Kidney glomerular epithelial cell (primary cell): ENCODE data around the gene INTS11.
"Not testable (repeated sequence)": the region's sequence is repeated elsewhere in the genome, so short reads cannot be mapped to it uniquely, and the experiment has no call there.

Source experiments
- DNase-seq: peaks from one replicate; lab custom pipeline; 2025; lab: John Stamatoyannopoulos, UW

Gene INTS11

GRCh38 chr1:1329304-1330210, 5.1 kb upstream of the INTS11 start:
- no peak for DNase-seq

GRCh38 chr1:1328254-1328653, 3.8 kb upstream of the INTS11 start:
- DNase-seq = no peak

- DNase-seq = no peak
Measured at GRCh38 chr1:1327291-1327690, 2.8 kb upstream of the INTS11 start.

- no peak for DNase-seq
Measured at GRCh38 chr1:1326075-1326605, 1.7 kb upstream of the INTS11 start.

- DNase-seq = no peak
Measured at GRCh38 chr1:1325288-1326074, 1.0 kb upstream of the INTS11 start.

- no peak for DNase-seq
Measured at GRCh38 chr1:1324084-1324523, 356 bp downstream of the INTS11 start.

- no peak for DNase-seq
Measured at GRCh38 chr1:1322952-1323351, 1.5 kb downstream of the INTS11 start.

- no peak for DNase-seq
Measured at GRCh38 chr1:1322418-1322817, 2.0 kb downstream of the INTS11 start.

- DNase-seq = no peak
Measured at GRCh38 chr1:1321477-1321876, 3.0 kb downstream of the INTS11 start.

GRCh38 chr1:1320666-1321448, 3.6 kb downstream of the INTS11 start:
- DNase-seq = no peak

- no peak for DNase-seq
Measured at GRCh38 chr1:1319646-1319941, 4.9 kb downstream of the INTS11 start.

GRCh38 chr1:1318777-1319645, 5.4 kb downstream of the INTS11 start:
- DNase-seq = no peak

- DNase-seq = peak; percentile 91
Measured at GRCh38 chr1:1318131-1318652, 6.3 kb downstream of the INTS11 start.

GRCh38 chr1:1317420-1317819, 7.0 kb downstream of the INTS11 start:
- no peak for DNase-seq

- not testable (repeated sequence) for DNase-seq
Measured at GRCh38 chr1:1316199-1316598, 8.3 kb downstream of the INTS11 start.

- no peak for DNase-seq
Measured at GRCh38 chr1:1315435-1315954, 9.0 kb downstream of the INTS11 start.

- no peak for DNase-seq
Measured at GRCh38 chr1:1314678-1315335, 9.7 kb downstream of the INTS11 start.

- no peak for DNase-seq
Measured at GRCh38 chr1:1314237-1314586, 10.2 kb downstream of the INTS11 start.

GRCh38 chr1:1313500-1314236, 10.8 kb downstream of the INTS11 start:
- no peak for DNase-seq
